Immature natural killer cell (primary cell): ENCODE results near the gene TTYH2. TPM values are rescaled to one million over a fixed set of nuclear protein-coding genes. Genes with fewer than 3 reads are reported as not detected.

Experiments
- DNase-seq, 3 donors: peaks; one replicate each; pipeline ENCODE4 v3.0.0; 2022; ENCODE audit warnings: mixed read lengths in 1 of 3
- H3K27ac Mint-ChIP-seq, 6 donors: one replicate each; pipeline ENCODE4 v1.8.0; 2020; ENCODE audit warnings: mixed read lengths in 6 of 6, mild to moderate bottlenecking in 5 of 6, inconsistent platforms in 4 of 6, moderate library complexity in 3 of 6
- H3K27me3 Mint-ChIP-seq, 3 donors: one replicate each; pipeline ENCODE4 v1.8.0; 2020 to 2021; ENCODE audit warnings: low read depth in 3 of 3, mild to moderate bottlenecking in 3 of 3, mixed read lengths in 3 of 3, moderate library complexity in 3 of 3, inconsistent platforms in 1 of 3
- H3K36me3 Mint-ChIP-seq, 3 donors: one replicate each; pipeline ENCODE4 v1.8.0; 2020; ENCODE audit warnings: mixed read lengths in 3 of 3, inconsistent platforms in 2 of 3, mild to moderate bottlenecking in 2 of 3
- H3K4me1 Mint-ChIP-seq, 2 donors: one replicate each; pipeline ENCODE4 v1.8.0; 2020; ENCODE audit warnings: inconsistent platforms in 2 of 2, mild to moderate bottlenecking in 2 of 2, mixed read lengths in 2 of 2, moderate library complexity in 1 of 2
- H3K4me3 Mint-ChIP-seq, 5 donors: one replicate each; pipeline ENCODE4 v1.8.0; 2020; ENCODE audit warnings: mild to moderate bottlenecking in 5 of 5, mixed read lengths in 5 of 5, inconsistent platforms in 3 of 5, moderate library complexity in 3 of 5
- H3K9me3 Mint-ChIP-seq, 6 donors: one replicate each; pipeline ENCODE4 v1.8.0; 2020; ENCODE audit warnings: mild to moderate bottlenecking in 6 of 6, mixed read lengths in 6 of 6, inconsistent platforms in 4 of 6, moderate library complexity in 3 of 6
- polyA plus RNA-seq, 3 donors: library from polyadenylated mRNA; unstranded; fragments of 300-500 nt; fragmentation: Illumina TruSeq; gene quantifications; one replicate each; pipeline ENCODE4 v1.2.3, GENCODE V29; 2021

Gene TTYH2
- polyA plus RNA-seq, 3 donors from 2014 or later, result 0.15 to 2.0 (median 1.1) TPM

- no peak for DNase-seq
- Mint-ChIP-seq H3K4me1 (peaks cover 36 to 53% of the 10 kb centered on the region in 2 donors), H3K27me3 (peaks cover 6 to 9% (median 8%) of the 10 kb centered on the region in 3 donors), H3K9me3 (no peaks in the 10 kb centered on the region), H3K27ac (peak overlapping the region in 1 of 6 donors; percentile 46), H3K4me3 (peak overlapping the region; percentile 82 to 88 (median 85)), H3K36me3 (peaks cover 5 to 8% (median 8%) of the 10 kb centered on the region in 3 donors)
These were observed 1.3 kb downstream of the TTYH2 start for GRCh38 chr17:74214484-74215341.

DNA sequence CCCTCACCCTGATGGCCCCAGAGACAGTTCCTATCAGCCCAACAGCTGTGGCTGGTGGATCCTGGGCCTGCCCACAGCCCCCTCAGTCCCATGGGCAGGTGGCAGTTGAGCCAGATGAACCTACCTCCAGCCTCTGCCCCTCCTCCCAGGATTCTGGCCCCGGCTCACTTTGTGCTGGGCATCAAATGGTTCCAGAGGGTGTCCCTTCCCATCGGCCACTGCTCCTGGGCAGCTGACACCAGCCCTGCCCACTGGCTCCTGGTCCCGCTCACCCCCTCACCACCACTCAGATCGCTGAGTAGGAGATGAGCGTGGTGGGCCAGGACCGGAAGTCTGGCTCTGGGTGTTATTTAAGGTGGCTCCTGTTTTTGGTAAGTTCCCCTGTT, 2.0 kb downstream of the TTYH2 start:
- DNase-seq, result peak in 1 of 3 donors; percentile 19
- H3K27ac Mint-ChIP-seq, result peak overlapping the region in 2 of 6 donors; percentile 16 to 31
- H3K4me1 Mint-ChIP-seq, result peaks cover 32 to 50% of the 10 kb centered on the region in 2 donors
- peaks cover 2 to 6% (median 6%) of the 10 kb centered on the region in 3 donors for H3K36me3 Mint-ChIP-seq
- peaks cover 7 to 8% (median 8%) of the 10 kb centered on the region in 3 donors for H3K27me3 Mint-ChIP-seq
- H3K9me3 Mint-ChIP-seq, result no peaks in the 10 kb centered on the region
- peak overlapping the region; percentile 27 to 82 (median 55) for H3K4me3 Mint-ChIP-seq

GRCh38 chr17:74216505-74216904, 3.1 kb downstream of the TTYH2 start:
- H3K27me3 Mint-ChIP-seq, result peaks cover 5 to 8% (median 5%) of the 10 kb centered on the region in 3 donors
- no peak overlapping the region for H3K27ac Mint-ChIP-seq
- H3K4me1 Mint-ChIP-seq, result peaks cover 26 to 46% of the 10 kb centered on the region in 2 donors
- DNase-seq, result no peak
- H3K9me3 Mint-ChIP-seq, result no peaks in the 10 kb centered on the region
- H3K36me3 Mint-ChIP-seq, result peaks cover 0 to 4% (median 4%) of the 10 kb centered on the region in 3 donors
- peak overlapping the region in 1 of 5 donors; percentile 14 for H3K4me3 Mint-ChIP-seq

DNA sequence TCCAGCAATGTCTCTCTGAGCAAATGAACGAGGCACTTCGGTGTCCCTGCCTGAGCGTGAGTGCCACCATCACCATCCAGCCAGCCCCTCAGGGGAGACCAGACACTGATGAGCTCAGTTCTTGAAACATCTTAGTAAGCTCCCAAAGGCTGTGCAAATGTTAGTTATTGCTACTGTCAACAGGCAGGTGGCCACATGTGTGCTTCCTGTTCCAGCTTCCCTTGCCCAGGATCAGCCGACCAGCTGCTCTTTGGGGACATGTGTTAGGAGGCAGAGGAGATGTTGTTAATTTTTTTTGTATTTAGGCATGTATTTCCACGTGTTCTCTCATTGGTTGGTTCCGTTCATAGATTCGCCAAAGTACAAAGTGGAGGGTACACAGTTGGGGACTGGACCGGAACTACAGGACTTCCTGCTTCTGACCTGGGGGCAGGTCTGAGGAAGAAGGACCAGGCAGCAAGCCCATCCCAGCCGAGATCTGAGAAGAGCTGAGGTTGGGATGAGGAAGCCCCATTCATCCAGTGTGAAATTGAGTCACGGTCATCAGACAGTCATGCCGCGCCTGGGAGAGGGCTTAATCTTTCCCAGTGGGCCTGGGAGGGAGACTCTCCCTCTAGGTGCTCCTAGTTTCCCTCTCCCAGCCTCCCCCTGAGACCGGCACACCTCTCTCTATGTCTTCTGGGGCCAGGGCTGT, 3.8 kb downstream of the TTYH2 start:
- DNase-seq, result no peak
- Mint-ChIP-seq H3K4me3 (no peak overlapping the region), H3K4me1 (peaks cover 20 to 40% of the 10 kb centered on the region in 2 donors), H3K27me3 (peaks cover 5 to 8% (median 5%) of the 10 kb centered on the region in 3 donors), H3K9me3 (no peaks in the 10 kb centered on the region), H3K27ac (no peak overlapping the region), H3K36me3 (peaks cover 0 to 4% (median 4%) of the 10 kb centered on the region in 3 donors)

GRCh38 chr17:74217888-74218287, 4.5 kb downstream of the TTYH2 start:
- peaks cover 0 to 4% (median 4%) of the 10 kb centered on the region in 3 donors for H3K36me3 Mint-ChIP-seq
- H3K4me3 Mint-ChIP-seq, result no peak overlapping the region
- H3K27me3 Mint-ChIP-seq, result peaks cover 1 to 6% (median 3%) of the 10 kb centered on the region in 3 donors
- no peak overlapping the region for H3K27ac Mint-ChIP-seq
- H3K9me3 Mint-ChIP-seq, result no peaks in the 10 kb centered on the region
- H3K4me1 Mint-ChIP-seq, result peaks cover 14 to 33% of the 10 kb centered on the region in 2 donors
- DNase-seq, result no peak

- H3K4me1 Mint-ChIP-seq, result peaks cover 9 to 29% of the 10 kb centered on the region in 2 donors
- peaks cover 0 to 4% (median 4%) of the 10 kb centered on the region in 3 donors for H3K36me3 Mint-ChIP-seq
- H3K27ac Mint-ChIP-seq, result no peak overlapping the region
These were observed 5.1 kb downstream of the TTYH2 start for GRCh38 chr17:74218436-74218835.

GRCh38 chr17:74219576-74220133, 6.3 kb downstream of the TTYH2 start:
- Mint-ChIP-seq H3K9me3 (no peaks in the 10 kb centered on the region), H3K4me3 (no peak overlapping the region), H3K27ac (peak overlapping the region in 1 of 6 donors; percentile 3), H3K27me3 (peaks cover 1 to 4% (median 3%) of the 10 kb centered on the region in 3 donors), H3K36me3 (peaks cover 8 to 9% (median 8%) of the 10 kb centered on the region in 3 donors), H3K4me1 (peaks cover under 1 to 17% of the 10 kb centered on the region in 2 donors)
- DNase-seq, result no peak

More at GRCh38 chr17:74218436-74218835, 5.1 kb downstream of the TTYH2 start:
- H3K4me3 Mint-ChIP-seq, result no peak overlapping the region
- DNase-seq, result no peak
- H3K9me3 Mint-ChIP-seq, result no peaks in the 10 kb centered on the region
- peaks cover 1 to 4% (median 3%) of the 10 kb centered on the region in 3 donors for H3K27me3 Mint-ChIP-seq

- H3K27me3 Mint-ChIP-seq, result peaks cover 1 to 4% (median 3%) of the 10 kb centered on the region in 3 donors
- H3K4me3 Mint-ChIP-seq, result no peak overlapping the region
- H3K27ac Mint-ChIP-seq, result no peak overlapping the region
- peaks cover 0 to 11% of the 10 kb centered on the region in 2 donors for H3K4me1 Mint-ChIP-seq
- no peak for DNase-seq
- no peaks in the 10 kb centered on the region for H3K9me3 Mint-ChIP-seq
- H3K36me3 Mint-ChIP-seq, result peaks cover 8 to 9% (median 8%) of the 10 kb centered on the region in 3 donors
These were observed 6.8 kb downstream of the TTYH2 start for GRCh38 chr17:74220219-74220618.

- no peak overlapping the region for H3K4me3 Mint-ChIP-seq
These were observed 7.8 kb downstream of the TTYH2 start for GRCh38 chr17:74220946-74221818.

DNA sequence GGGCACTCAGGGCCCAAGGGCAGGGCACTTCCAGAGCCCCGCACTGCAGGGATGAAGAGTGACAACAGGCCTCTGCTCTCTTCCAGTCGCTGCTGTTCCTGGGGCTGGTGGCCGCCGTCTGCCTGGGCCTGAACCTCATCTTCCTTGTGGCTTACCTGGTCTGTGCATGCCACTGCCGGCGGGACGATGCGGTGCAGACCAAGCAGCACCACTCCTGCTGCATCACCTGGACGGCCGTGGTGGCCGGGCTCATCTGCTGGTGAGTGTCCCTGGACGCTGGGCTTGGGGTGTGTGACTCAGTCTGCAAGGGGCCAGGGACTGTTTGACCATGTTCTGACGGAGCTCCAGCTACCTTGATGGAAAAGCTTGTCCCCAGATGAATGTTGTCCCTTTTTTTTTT, 9.0 kb downstream of the TTYH2 start:
- no peaks in the 10 kb centered on the region for H3K9me3 Mint-ChIP-seq
- H3K4me3 Mint-ChIP-seq, result no peak overlapping the region
- no peak overlapping the region for H3K27ac Mint-ChIP-seq
- H3K36me3 Mint-ChIP-seq, result peaks cover 8 to 13% (median 12%) of the 10 kb centered on the region in 3 donors
- H3K4me1 Mint-ChIP-seq, result no peaks in the 10 kb centered on the region
- H3K27me3 Mint-ChIP-seq, result peaks cover 0 to 1% (median 1%) of the 10 kb centered on the region in 3 donors
- no peak for DNase-seq

More at GRCh38 chr17:74220946-74221818, 7.8 kb downstream of the TTYH2 start:
- Mint-ChIP-seq H3K36me3 (peaks cover 8 to 13% (median 12%) of the 10 kb centered on the region in 3 donors), H3K27ac (no peak overlapping the region), H3K27me3 (peaks cover 1 to 3% (median 2%) of the 10 kb centered on the region in 3 donors), H3K9me3 (no peaks in the 10 kb centered on the region), H3K4me1 (peaks cover 0 to 1% of the 10 kb centered on the region in 2 donors)
- no peak for DNase-seq

- Mint-ChIP-seq H3K4me3 (no peak overlapping the region), H3K36me3 (peaks cover 8 to 13% (median 12%) of the 10 kb centered on the region in 3 donors), H3K9me3 (no peaks in the 10 kb centered on the region), H3K27me3 (peaks cover 0 to 1% (median 0%) of the 10 kb centered on the region in 3 donors), H3K27ac (no peak overlapping the region), H3K4me1 (no peaks in the 10 kb centered on the region)
- DNase-seq, result no peak
These were observed 10.5 kb downstream of the TTYH2 start for GRCh38 chr17:74223901-74224300.

DNA sequence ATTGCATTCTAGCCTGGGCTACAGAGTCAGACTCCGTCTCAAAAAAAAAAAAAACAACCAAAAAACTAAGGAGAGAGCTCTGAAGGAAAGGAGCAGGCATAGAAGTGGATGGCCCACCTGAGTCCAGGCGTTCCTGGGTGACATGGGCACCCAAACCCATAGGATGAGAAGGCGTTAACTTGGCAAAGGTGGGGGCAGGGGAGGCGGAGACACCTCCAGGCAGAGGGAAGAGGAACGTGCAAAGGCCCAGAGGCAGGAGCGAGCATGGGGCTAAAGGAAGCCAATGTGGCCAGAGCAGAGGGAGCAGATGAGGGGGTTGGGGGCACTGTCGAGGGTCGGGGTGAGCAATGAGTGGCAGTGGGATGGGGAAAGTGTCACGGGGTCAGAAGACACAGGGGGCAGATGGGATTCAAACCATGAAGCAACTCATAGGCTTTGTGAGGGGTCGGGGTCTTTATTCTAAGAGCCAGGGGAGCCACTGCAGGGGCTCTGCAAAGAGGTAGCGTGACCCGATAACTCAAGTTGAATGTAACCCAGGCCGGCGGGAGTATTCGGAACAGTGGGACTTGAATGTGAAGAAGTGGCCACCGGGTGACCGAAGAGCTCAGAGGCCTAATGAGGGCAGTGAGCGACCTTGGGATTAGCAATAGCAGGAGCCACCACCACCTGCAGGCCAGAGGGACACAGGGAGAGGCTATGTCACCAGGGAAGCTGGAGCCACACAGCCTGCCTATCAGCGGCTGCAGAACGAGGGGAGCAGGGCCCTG, 11.8 kb downstream of the TTYH2 start:
- no peaks in the 10 kb centered on the region for H3K4me1 Mint-ChIP-seq
- H3K9me3 Mint-ChIP-seq, result no peaks in the 10 kb centered on the region
- peaks cover 8 to 9% (median 8%) of the 10 kb centered on the region in 3 donors for H3K36me3 Mint-ChIP-seq
- H3K27ac Mint-ChIP-seq, result no peak overlapping the region
- H3K27me3 Mint-ChIP-seq, result no peaks in the 10 kb centered on the region
- H3K4me3 Mint-ChIP-seq, result no peak overlapping the region
- no peak for DNase-seq
